NCI-H774 (cell line): Measurements from ENCODE around the gene HOXC4.
"Not testable (repeated sequence)": the region's sequence is repeated elsewhere in the genome, so short reads cannot be mapped to it uniquely, and the experiment has no call there.

Experiments used
- DNase-seq: peaks from one replicate; lab custom pipeline; 2025; lab: John Stamatoyannopoulos, UW

Gene HOXC4

DNA sequence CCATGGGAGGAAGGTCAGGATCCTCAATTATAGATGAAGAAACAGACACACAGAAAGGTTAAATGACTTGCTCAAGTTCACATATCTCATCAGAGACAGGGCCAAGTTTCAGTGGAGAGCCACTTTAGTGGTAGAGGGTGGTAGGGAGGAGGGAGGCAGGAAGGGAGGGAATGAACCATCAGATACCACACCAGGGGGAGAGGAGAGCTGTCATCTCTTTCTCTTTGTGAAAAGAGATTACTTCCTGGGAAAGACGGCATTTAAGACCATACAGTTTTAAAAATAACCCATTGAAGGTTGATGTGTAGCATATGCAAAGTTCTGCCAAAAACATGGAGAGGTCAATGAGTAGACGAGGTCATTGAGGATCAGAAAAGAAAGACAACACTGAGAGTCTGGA lies 39.3 kb downstream of the HOXC4 start:
- not testable (repeated sequence) for DNase-seq

DNA sequence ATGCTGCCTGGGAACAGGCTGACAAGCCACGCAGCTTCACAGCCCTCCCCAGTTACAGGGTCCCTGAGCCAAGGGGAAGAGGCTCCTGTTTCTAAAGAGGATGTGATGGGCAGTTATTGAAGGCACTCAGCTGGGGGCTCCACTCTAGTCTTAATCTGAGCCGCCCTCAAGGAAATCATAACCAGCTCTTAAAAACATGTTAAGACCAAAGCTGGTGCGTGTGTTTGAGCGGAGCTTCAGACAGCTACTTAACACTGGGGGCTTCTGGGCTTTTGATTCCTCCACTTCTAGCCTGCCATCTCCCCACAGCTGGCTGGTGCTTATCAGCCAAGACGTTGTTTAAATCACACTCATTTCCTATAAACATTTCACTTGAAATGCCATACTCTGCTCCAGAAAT lies 42.3 kb downstream of the HOXC4 start:
- DNase-seq: not testable (repeated sequence)

- not testable (repeated sequence) for DNase-seq
Measured at GRCh38 chr12:54098644-54099043, 45.0 kb downstream of the HOXC4 start.

- not testable (repeated sequence) for DNase-seq
Measured at GRCh38 chr12:54100588-54100987, 47.0 kb downstream of the HOXC4 start.

DNA sequence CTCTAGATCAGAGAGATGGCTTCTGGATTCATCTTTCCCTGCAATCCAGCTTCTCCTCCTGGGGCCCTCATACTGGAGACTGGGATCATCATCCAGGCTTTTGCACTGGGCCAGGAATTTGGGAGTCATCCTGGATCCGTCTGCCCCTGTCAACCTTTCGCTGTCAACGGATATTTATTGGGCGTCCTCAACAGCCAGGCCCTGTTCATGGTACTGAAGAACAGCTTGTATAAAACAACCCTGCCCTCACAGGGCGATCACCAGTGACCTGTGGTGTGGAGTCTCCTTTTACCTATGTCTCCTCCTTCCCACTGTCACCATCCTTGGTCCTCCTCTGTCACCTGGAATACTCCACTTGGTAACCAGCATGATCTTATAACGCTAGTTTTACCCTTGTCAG lies 48.6 kb downstream of the HOXC4 start:
- not testable (repeated sequence) for DNase-seq

DNA sequence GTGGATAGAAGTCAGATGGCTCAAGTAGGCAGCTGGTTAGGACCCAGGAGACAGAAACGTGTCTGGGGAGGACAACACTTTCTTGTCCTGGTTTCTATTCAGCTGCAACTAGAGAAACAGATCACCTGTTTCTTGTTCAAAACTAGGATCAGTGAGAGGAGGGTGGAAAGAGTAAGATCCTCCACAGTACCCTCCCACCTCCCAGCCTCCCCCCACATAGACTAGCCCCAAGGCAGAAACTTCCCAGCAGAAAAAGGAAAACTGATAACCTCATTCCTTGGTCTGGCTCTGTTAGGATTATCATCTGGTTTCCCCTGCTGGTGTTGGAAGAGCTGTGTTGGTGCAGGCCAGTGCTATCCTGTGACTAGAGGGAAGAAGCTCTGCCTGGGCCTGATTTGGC lies 50.2 kb downstream of the HOXC4 start:
- not testable (repeated sequence) for DNase-seq
